ENCODE results near the gene CHMP2B.

- no peak for TF ChIP-seq CTCF (conservative IDR thresholded peaks at IDR 0.05 in 1 of 2, IDR thresholded peaks at IDR 0.05 in 1 of 2; ENCODE audit: low read depth in 1 of 2, low read length in 2 of 2)
- TF ChIP-seq EZH2 (IDR thresholded peaks at IDR 0.05; ENCODE audit: low read length, missing control alignments) = no peak
Observed at GRCh38 chr3:87236093-87236492, 9.0 kb downstream of the CHMP2B start.
